Loucy (cell line): ENCODE measurements around the gene TTC39B.

Source experiments
- EZH2phosphoT487 ChIP-seq: fragments of 200-600 bp; IDR thresholded peaks from 2 replicates; pipeline ENCODE4 v1.6.1; 2018; ENCODE audit warnings: antibody characterized with exemption, mild to moderate bottlenecking, moderate library complexity, borderline replicate concordance
- TF ChIP-seq, protein P1 (sequence below): fragments of 200-600 bp; sonication (generic); conservative IDR thresholded peaks from 2 replicates; pipeline ENCODE4 v1.5.1; 2014; ENCODE audit warnings: mild to moderate bottlenecking, antibody characterized with exemption, low read length

DNA sequence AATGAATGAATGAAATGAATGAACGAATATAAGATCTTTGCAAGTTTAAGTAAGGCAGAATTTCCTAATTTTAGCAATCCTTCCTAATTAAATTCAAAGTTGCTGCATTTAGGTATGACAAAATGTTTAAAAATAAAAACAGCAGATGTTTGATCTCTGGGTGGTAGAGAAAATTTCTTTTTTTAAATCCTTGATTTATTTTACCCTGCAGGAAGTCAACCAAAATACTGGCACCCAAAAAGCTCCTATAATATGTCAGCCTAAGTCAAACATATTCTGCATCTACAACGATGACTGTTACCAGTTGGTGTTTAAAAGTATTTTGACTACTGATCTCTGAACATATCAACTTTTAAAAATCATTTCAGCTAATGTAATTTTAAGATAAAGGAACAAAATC lies 58.4 kb downstream of the TTC39B start:
- TF ChIP-seq, protein P1, sequence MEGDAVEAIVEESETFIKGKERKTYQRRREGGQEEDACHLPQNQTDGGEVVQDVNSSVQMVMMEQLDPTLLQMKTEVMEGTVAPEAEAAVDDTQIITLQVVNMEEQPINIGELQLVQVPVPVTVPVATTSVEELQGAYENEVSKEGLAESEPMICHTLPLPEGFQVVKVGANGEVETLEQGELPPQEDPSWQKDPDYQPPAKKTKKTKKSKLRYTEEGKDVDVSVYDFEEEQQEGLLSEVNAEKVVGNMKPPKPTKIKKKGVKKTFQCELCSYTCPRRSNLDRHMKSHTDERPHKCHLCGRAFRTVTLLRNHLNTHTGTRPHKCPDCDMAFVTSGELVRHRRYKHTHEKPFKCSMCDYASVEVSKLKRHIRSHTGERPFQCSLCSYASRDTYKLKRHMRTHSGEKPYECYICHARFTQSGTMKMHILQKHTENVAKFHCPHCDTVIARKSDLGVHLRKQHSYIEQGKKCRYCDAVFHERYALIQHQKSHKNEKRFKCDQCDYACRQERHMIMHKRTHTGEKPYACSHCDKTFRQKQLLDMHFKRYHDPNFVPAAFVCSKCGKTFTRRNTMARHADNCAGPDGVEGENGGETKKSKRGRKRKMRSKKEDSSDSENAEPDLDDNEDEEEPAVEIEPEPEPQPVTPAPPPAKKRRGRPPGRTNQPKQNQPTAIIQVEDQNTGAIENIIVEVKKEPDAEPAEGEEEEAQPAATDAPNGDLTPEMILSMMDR = no peak
- no peak for TF ChIP-seq EZH2phosphoT487
